GM23338 (cell line): ENCODE measurements around the gene BRSK2. TPM values are rescaled to one million over a fixed set of nuclear protein-coding genes. Genes with fewer than 3 reads are reported as not detected.

ENCODE experiments used
- ATAC-seq: fragments of 200-7000 bp; cut with Tn5 transposase; 3 replicates; pipeline ENCODE4 v1.9.1; 2020
- DNase-seq: peaks from one replicate; pipeline ENCODE4 v3.0.0-alpha.2; 2015; ENCODE audit warnings: low spot score
- H2AFZ ChIP-seq: fragments of 200-600 bp; sonication (generic); 2 replicates; pipeline ENCODE4 v1.8.0; 2016; ENCODE audit warnings: antibody characterized with exemption, mild to moderate bottlenecking, moderate library complexity
- H3F3A ChIP-seq: fragments of 200-600 bp; sonication (generic); replicated peaks from 2 replicates; pipeline ENCODE4 v1.8.0; 2017; ENCODE audit warnings: antibody characterized with exemption, mixed run types, low read depth
- H3K27ac ChIP-seq: fragments of 200-600 bp; sonication (generic); 2 replicates; pipeline ENCODE4 v1.6.1; 2016; ENCODE audit warnings: low read depth
- H3K27me3 ChIP-seq: fragments of 200-600 bp; sonication (generic); 2 replicates; pipeline ENCODE4 v1.8.0; 2016; ENCODE audit warnings: mild to moderate bottlenecking, mixed run types, moderate library complexity; ENCODE audit not compliant: insufficient read depth
- H3K36me3 ChIP-seq: fragments of 200-600 bp; sonication (generic); 2 replicates; pipeline ENCODE4 v1.8.0; 2016; ENCODE audit warnings: mild to moderate bottlenecking; ENCODE audit not compliant: insufficient read depth
- H3K4me1 ChIP-seq: fragments of 200-600 bp; sonication (generic); 2 replicates; pipeline ENCODE4 v1.8.0; 2016; ENCODE audit warnings: mild to moderate bottlenecking, moderate library complexity; ENCODE audit not compliant: insufficient read depth
- H3K4me2 ChIP-seq: fragments of 200-600 bp; sonication (generic); 2 replicates; pipeline ENCODE4 v1.7.1; 2017; ENCODE audit warnings: mixed run types
- H3K4me3 ChIP-seq: fragments of 200-600 bp; sonication (generic); 2 replicates; pipeline ENCODE4 v1.6.1; 2016; ENCODE audit warnings: mixed run types
- H3K79me2 ChIP-seq: fragments of 200-600 bp; sonication (generic); replicated peaks from 2 replicates; pipeline ENCODE4 v1.8.0; 2017; ENCODE audit warnings: mild to moderate bottlenecking; ENCODE audit not compliant: insufficient read depth
- H3K9me2 ChIP-seq: fragments of 200-600 bp; sonication (generic); 2 replicates; pipeline ENCODE4 v1.8.0; 2017; ENCODE audit not compliant: insufficient read depth
- H4K20me1 ChIP-seq: fragments of 200-600 bp; sonication (generic); replicated peaks from 2 replicates; pipeline ENCODE4 v1.8.0; 2017; ENCODE audit warnings: mild to moderate bottlenecking; ENCODE audit not compliant: insufficient read depth
- H3K27ac Mint-ChIP-seq: 2 replicates; pipeline ENCODE4 v1.8.0; 2020; ENCODE audit warnings: inconsistent platforms, mild to moderate bottlenecking, moderate library complexity, mixed read lengths
- H3K27me3 Mint-ChIP-seq: 3 replicates; pipeline ENCODE4 v1.8.0; 2022; ENCODE audit warnings: low read depth, mild to moderate bottlenecking, moderate library complexity, mixed read lengths, inconsistent platforms; ENCODE audit not compliant: insufficient read depth, poor library complexity
- H3K36me3 Mint-ChIP-seq: 3 replicates; pipeline ENCODE4 v1.8.0; 2021; ENCODE audit warnings: low read depth, mild to moderate bottlenecking, inconsistent platforms, moderate library complexity, mixed read lengths
- H3K4me1 Mint-ChIP-seq: 3 replicates; pipeline ENCODE4 v1.8.0; 2020; ENCODE audit warnings: mild to moderate bottlenecking, inconsistent platforms, mixed read lengths
- H3K4me3 Mint-ChIP-seq: 3 replicates; pipeline ENCODE4 v1.8.0; 2021; ENCODE audit warnings: moderate library complexity, mild to moderate bottlenecking, inconsistent platforms, mixed read lengths
- H3K9me3 Mint-ChIP-seq: 3 replicates; pipeline ENCODE4 v1.8.0; 2020; ENCODE audit warnings: moderate library complexity, mild to moderate bottlenecking, inconsistent platforms, mixed read lengths
- CREB1 ChIP-seq: fragments of 250-450 bp; sonication (Bioruptor Pico); IDR thresholded peaks from 2 replicates; pipeline ENCODE4 v1.5.0; 2020; ENCODE audit warnings: low read depth, mild to moderate bottlenecking, moderate library complexity
- EZH2 ChIP-seq: fragments of 200-600 bp; sonication (generic); IDR thresholded peaks from one replicate; pipeline ENCODE4 v1.8.0; 2017; ENCODE audit warnings: antibody characterized with exemption, mild to moderate bottlenecking, low read depth; ENCODE audit not compliant: unreplicated experiment
- EZH2phosphoT487 ChIP-seq: fragments of 200-600 bp; sonication (generic); IDR thresholded peaks from one replicate; pipeline ENCODE4 v1.8.1; 2018; ENCODE audit warnings: antibody characterized with exemption; ENCODE audit not compliant: unreplicated experiment
- JUNB ChIP-seq: IDR thresholded peaks from one replicate; pipeline ENCODE4 v1.6.1; 2016; ENCODE audit warnings: antibody characterized with exemption; ENCODE audit not compliant: unreplicated experiment
- POLR2AphosphoS5 ChIP-seq: IDR thresholded peaks from 2 replicates; pipeline ENCODE4 v1.6.1; 2016; ENCODE audit warnings: antibody characterized with exemption, low read depth
- STAT1 ChIP-seq: IDR thresholded peaks from one replicate; pipeline ENCODE4 v1.6.1; 2016; ENCODE audit warnings: antibody characterized with exemption; ENCODE audit not compliant: unreplicated experiment
- ZNF114 ChIP-seq: fragments of 250-450 bp; sonication (Bioruptor Pico); IDR thresholded peaks from 2 replicates; pipeline ENCODE4 v1.5.0; 2020; ENCODE audit warnings: mild to moderate bottlenecking, moderate library complexity
- polyA plus RNA-seq: library from polyadenylated mRNA; unstranded; fragments of >200 nt; fragmentation: Nextera tagmentation; extraction: Ambion mirVana; gene quantifications from 2 replicates; pipeline ENCODE4 v1.2.1, GENCODE V29; 2016
- total RNA-seq: library from RNA; depleted of rRNA; stranded (reverse); fragments of >200 nt; shearing (Covaris generic); gene quantifications from 2 replicates; pipeline ENCODE4 v1.2.3, GENCODE V29; 2014
- TF ChIP-seq, protein P1 (sequence below): fragments of 250-450 bp; sonication (Bioruptor Pico); IDR thresholded peaks from 2 replicates; pipeline ENCODE4 v1.5.0; 2020; ENCODE audit warnings: mild to moderate bottlenecking, moderate library complexity
- TF ChIP-seq, protein P2 (sequence below): IDR thresholded peaks from one replicate; pipeline ENCODE4 v1.6.1; 2018; ENCODE audit warnings: antibody characterized with exemption; ENCODE audit not compliant: unreplicated experiment

BRSK2 gene
- total and polyA plus RNA-seq, 2 experiments from 2014 or later = 7.2 to 20.3 TPM

DNA sequence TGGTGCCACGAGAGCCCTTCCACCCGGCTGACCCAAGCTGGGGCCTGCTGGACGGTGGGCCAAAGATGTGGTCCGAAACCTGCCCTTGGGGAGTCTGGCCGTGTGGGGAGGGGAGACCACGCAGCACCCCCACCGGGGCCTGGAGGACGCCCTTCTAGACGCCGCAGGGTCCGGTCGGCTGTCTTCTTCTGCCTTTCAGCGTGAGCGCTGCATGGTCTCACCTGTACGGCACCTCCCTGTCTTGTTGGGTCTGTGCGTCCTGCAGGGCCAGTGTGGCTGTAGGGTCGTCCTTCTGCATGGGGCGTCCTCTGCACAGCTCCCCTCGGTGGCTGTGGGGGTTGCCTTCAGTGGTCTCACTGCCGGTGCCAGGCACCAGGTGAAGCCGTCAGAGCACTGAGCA is 2.8 kb downstream of the BRSK2 start:
- peaks cover 8% of the 10 kb centered on the region; the same call in 1 of the 3 replicates for H3K36me3 Mint-ChIP-seq
- no peak overlapping the region for H3K4me3 ChIP-seq
- H3F3A ChIP-seq = no peaks in the 10 kb centered on the region

More for the DNA sequence above, 2.8 kb downstream of the BRSK2 start:
- DNase-seq (no peak), ATAC-seq (no peak)
- peaks cover 52% of the 10 kb centered on the region for H3K79me2 ChIP-seq
- TF ChIP-seq JUNB = no peak
- TF ChIP-seq POLR2AphosphoS5 = no peak
- no peak for TF ChIP-seq ZNF114 (CRISPR knock-in tag)
- TF ChIP-seq EZH2 = no peak
- TF ChIP-seq, protein P1, sequence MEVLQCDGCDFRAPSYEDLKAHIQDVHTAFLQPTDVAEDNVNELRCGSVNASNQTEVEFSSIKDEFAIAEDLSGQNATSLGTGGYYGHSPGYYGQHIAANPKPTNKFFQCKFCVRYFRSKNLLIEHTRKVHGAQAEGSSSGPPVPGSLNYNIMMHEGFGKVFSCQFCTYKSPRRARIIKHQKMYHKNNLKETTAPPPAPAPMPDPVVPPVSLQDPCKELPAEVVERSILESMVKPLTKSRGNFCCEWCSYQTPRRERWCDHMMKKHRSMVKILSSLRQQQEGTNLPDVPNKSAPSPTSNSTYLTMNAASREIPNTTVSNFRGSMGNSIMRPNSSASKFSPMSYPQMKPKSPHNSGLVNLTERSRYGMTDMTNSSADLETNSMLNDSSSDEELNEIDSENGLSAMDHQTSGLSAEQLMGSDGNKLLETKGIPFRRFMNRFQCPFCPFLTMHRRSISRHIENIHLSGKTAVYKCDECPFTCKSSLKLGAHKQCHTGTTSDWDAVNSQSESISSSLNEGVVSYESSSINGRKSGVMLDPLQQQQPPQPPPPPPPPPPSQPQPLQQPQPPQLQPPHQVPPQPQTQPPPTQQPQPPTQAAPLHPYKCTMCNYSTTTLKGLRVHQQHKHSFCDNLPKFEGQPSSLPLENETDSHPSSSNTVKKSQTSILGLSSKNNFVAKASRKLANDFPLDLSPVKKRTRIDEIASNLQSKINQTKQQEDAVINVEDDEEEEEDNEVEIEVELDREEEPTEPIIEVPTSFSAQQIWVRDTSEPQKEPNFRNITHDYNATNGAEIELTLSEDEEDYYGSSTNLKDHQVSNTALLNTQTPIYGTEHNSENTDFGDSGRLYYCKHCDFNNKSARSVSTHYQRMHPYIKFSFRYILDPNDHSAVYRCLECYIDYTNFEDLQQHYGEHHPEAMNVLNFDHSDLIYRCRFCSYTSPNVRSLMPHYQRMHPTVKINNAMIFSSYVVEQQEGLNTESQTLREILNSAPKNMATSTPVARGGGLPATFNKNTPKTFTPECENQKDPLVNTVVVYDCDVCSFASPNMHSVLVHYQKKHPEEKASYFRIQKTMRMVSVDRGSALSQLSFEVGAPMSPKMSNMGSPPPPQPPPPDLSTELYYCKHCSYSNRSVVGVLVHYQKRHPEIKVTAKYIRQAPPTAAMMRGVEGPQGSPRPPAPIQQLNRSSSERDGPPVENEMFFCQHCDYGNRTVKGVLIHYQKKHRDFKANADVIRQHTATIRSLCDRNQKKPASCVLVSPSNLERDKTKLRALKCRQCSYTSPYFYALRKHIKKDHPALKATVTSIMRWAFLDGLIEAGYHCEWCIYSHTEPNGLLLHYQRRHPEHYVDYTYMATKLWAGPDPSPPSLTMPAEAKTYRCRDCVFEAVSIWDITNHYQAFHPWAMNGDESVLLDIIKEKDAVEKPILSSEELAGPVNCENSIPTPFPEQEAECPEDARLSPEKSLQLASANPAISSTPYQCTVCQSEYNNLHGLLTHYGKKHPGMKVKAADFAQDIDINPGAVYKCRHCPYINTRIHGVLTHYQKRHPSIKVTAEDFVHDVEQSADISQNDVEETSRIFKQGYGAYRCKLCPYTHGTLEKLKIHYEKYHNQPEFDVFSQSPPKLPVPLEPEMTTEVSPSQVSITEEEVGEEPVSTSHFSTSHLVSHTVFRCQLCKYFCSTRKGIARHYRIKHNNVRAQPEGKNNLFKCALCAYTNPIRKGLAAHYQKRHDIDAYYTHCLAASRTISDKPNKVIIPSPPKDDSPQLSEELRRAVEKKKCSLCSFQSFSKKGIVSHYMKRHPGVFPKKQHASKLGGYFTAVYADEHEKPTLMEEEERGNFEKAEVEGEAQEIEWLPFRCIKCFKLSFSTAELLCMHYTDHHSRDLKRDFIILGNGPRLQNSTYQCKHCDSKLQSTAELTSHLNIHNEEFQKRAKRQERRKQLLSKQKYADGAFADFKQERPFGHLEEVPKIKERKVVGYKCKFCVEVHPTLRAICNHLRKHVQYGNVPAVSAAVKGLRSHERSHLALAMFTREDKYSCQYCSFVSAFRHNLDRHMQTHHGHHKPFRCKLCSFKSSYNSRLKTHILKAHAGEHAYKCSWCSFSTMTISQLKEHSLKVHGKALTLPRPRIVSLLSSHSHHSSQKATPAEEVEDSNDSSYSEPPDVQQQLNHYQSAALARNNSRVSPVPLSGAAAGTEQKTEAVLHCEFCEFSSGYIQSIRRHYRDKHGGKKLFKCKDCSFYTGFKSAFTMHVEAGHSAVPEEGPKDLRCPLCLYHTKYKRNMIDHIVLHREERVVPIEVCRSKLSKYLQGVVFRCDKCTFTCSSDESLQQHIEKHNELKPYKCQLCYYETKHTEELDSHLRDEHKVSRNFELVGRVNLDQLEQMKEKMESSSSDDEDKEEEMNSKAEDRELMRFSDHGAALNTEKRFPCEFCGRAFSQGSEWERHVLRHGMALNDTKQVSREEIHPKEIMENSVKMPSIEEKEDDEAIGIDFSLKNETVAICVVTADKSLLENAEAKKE (CRISPR knock-in tag) = no peak
- no peak for TF ChIP-seq EZH2phosphoT487
- TF ChIP-seq CREB1 (CRISPR knock-in tag) = no peak
- TF ChIP-seq STAT1 = no peak
- TF ChIP-seq, protein P2, sequence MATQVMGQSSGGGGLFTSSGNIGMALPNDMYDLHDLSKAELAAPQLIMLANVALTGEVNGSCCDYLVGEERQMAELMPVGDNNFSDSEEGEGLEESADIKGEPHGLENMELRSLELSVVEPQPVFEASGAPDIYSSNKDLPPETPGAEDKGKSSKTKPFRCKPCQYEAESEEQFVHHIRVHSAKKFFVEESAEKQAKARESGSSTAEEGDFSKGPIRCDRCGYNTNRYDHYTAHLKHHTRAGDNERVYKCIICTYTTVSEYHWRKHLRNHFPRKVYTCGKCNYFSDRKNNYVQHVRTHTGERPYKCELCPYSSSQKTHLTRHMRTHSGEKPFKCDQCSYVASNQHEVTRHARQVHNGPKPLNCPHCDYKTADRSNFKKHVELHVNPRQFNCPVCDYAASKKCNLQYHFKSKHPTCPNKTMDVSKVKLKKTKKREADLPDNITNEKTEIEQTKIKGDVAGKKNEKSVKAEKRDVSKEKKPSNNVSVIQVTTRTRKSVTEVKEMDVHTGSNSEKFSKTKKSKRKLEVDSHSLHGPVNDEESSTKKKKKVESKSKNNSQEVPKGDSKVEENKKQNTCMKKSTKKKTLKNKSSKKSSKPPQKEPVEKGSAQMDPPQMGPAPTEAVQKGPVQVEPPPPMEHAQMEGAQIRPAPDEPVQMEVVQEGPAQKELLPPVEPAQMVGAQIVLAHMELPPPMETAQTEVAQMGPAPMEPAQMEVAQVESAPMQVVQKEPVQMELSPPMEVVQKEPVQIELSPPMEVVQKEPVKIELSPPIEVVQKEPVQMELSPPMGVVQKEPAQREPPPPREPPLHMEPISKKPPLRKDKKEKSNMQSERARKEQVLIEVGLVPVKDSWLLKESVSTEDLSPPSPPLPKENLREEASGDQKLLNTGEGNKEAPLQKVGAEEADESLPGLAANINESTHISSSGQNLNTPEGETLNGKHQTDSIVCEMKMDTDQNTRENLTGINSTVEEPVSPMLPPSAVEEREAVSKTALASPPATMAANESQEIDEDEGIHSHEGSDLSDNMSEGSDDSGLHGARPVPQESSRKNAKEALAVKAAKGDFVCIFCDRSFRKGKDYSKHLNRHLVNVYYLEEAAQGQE = no peak
- H3K36me3 ChIP-seq = no peaks in the 10 kb centered on the region
- Mint-ChIP-seq H3K27me3 (peaks cover 20% of the 10 kb centered on the region), H3K4me3 (no peak overlapping the region), H3K27ac (no peak overlapping the region), H3K9me3 (peaks cover 4% of the 10 kb centered on the region; the same call in 1 of the 3 replicates), H3K4me1 (peaks cover 15% of the 10 kb centered on the region)
- no peaks in the 10 kb centered on the region; the same call in none of the 2 replicates for H4K20me1 ChIP-seq
- H3K27ac ChIP-seq = no peak overlapping the region
- no peaks in the 10 kb centered on the region for H3K9me2 ChIP-seq
- H3K4me2 ChIP-seq = no peak overlapping the region
- peaks cover 3% of the 10 kb centered on the region; the same call in 1 of the 2 replicates for H3K4me1 ChIP-seq
- no peak overlapping the region for H2AFZ ChIP-seq
- H3K27me3 ChIP-seq = 0 out of 2 replicates have a peak, but pooled peaks cover 4% of the 10 kb centered on the region
